B cell (primary cell): ENCODE results near the gene IL5RA.

ENCODE experiments used
- CTCF ChIP-seq: fragments of 200-600 bp; IDR thresholded peaks from one replicate; pipeline ENCODE4 v1.8.0; 2022; ENCODE audit warnings: antibody characterized with exemption, mild to moderate bottlenecking
- EZH2 ChIP-seq: IDR thresholded peaks from 2 replicates; pipeline ENCODE4 v1.6.1; 2012; ENCODE audit warnings: borderline replicate concordance, low read depth, mild to moderate bottlenecking, moderate library complexity, low read length; ENCODE audit not compliant: insufficient read depth, poor library complexity, severe bottlenecking

- TF ChIP-seq CTCF (no peak), EZH2 (no peak)
Measured at GRCh38 chr3:3023111-3023745, 86.9 kb downstream of the IL5RA start.
